ENCODE results near the gene FLCN.

DNA sequence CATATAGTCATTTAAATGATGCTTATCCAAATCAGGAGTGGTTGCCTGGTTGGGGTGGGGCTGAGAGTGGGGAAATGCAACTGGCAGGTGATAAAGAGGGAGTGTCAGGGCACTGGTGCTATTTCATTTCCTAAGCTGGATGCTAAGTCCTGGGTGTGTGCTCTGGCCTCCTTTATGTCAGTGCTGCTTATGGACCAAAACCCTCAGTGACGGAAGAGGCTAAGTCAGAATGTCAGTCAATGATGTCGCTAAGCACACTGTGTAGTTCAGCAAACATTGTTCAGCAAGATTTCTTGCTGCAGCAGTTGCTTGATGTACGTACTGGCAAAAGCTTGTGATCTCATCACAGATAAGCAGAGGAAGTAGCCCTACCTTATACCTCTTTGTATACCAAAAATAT is 16.4 kb upstream of the FLCN start:
- TF ChIP-seq, protein P1, sequence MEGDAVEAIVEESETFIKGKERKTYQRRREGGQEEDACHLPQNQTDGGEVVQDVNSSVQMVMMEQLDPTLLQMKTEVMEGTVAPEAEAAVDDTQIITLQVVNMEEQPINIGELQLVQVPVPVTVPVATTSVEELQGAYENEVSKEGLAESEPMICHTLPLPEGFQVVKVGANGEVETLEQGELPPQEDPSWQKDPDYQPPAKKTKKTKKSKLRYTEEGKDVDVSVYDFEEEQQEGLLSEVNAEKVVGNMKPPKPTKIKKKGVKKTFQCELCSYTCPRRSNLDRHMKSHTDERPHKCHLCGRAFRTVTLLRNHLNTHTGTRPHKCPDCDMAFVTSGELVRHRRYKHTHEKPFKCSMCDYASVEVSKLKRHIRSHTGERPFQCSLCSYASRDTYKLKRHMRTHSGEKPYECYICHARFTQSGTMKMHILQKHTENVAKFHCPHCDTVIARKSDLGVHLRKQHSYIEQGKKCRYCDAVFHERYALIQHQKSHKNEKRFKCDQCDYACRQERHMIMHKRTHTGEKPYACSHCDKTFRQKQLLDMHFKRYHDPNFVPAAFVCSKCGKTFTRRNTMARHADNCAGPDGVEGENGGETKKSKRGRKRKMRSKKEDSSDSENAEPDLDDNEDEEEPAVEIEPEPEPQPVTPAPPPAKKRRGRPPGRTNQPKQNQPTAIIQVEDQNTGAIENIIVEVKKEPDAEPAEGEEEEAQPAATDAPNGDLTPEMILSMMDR (IDR thresholded peaks at IDR 0.05; ENCODE audit: borderline replicate concordance, extremely low read depth, low read length, poor library complexity, severe bottlenecking): no peak
- no peak for TF ChIP-seq EZH2 (IDR thresholded peaks at IDR 0.05; ENCODE audit: borderline replicate concordance, low read depth, low read length, severe bottlenecking)

Measured in DND-41 (cell line).